HepG2 (cell line): Measurements from ENCODE around the gene FAM200B. TPM values are rescaled to one million over a fixed set of nuclear protein-coding genes. Genes with fewer than 3 reads are reported as not detected.

Source experiments
- CBX5 ChIP-seq: sonication (generic); formaldehyde crosslinking; IDR thresholded peaks from 2 replicates; pipeline ENCODE4 v1.4.0; 2020; ENCODE audit warnings: missing genetic modification reagents, borderline replicate concordance
- CEBPB ChIP-seq: IDR thresholded peaks from 2 replicates; pipeline ENCODE4 v1.6.1; 2011; ENCODE audit warnings: low read depth, low read length, improper control_type of control experiment, borderline replicate concordance
- FOXA3 ChIP-seq: IDR thresholded peaks from 2 replicates; pipeline ENCODE4 v1.6.1; 2016; ENCODE audit warnings: missing genetic modification reagents, missing compliant biosample characterization
- FUBP1 ChIP-seq: sonication (generic); formaldehyde crosslinking; IDR thresholded peaks from 2 replicates; pipeline ENCODE4 v1.5.1; 2020; ENCODE audit warnings: missing genetic modification reagents, mild to moderate bottlenecking, borderline replicate concordance
- GLMP ChIP-seq: sonication (generic); formaldehyde crosslinking; IDR thresholded peaks from 2 replicates; pipeline ENCODE4 v1.9.0; 2021; ENCODE audit warnings: missing genetic modification reagents, mild to moderate bottlenecking, borderline replicate concordance
- GZF1 ChIP-seq: sonication (generic); formaldehyde crosslinking; IDR thresholded peaks from 2 replicates; pipeline ENCODE4 v1.5.1; 2020; ENCODE audit warnings: mild to moderate bottlenecking, missing genetic modification reagents
- HOXD1 ChIP-seq: sonication (generic); formaldehyde crosslinking; IDR thresholded peaks from 2 replicates; pipeline ENCODE4 v1.5.0; 2020; ENCODE audit warnings: missing genetic modification reagents
- MNT ChIP-seq: fragments of 450-650 bp; IDR thresholded peaks from 2 replicates; pipeline ENCODE4 v1.6.1; 2016
- NFYC ChIP-seq: IDR thresholded peaks from 2 replicates; pipeline ENCODE4 v1.6.1; 2016; ENCODE audit warnings: missing genetic modification reagents, missing compliant biosample characterization
- NR2F6 ChIP-seq, 2 experiments: IDR thresholded peaks; 2 replicates each; pipeline ENCODE4 v1.6.1; 2016; ENCODE audit warnings: antibody characterized with exemption in 1 of 2, mild to moderate bottlenecking in 1 of 2
- POGZ ChIP-seq: sonication (generic); formaldehyde crosslinking; IDR thresholded peaks from 2 replicates; pipeline ENCODE4 v1.4.0; 2020; ENCODE audit warnings: mild to moderate bottlenecking, missing genetic modification reagents
- PPARG ChIP-seq: conservative IDR thresholded peaks from 2 replicates; pipeline ENCODE4 v1.6.1; 2016; ENCODE audit warnings: missing biosample characterization, missing genetic modification reagents
- RFX3 ChIP-seq: IDR thresholded peaks from 2 replicates; pipeline ENCODE4 v1.6.1; 2016; ENCODE audit warnings: missing biosample characterization, missing genetic modification reagents
- SNAPC2 ChIP-seq: sonication (generic); formaldehyde crosslinking; IDR thresholded peaks from 2 replicates; pipeline ENCODE4 v1.8.1; 2022; ENCODE audit warnings: mild to moderate bottlenecking, missing genetic modification reagents
- SP5 ChIP-seq: IDR thresholded peaks from 2 replicates; pipeline ENCODE4 v1.6.1; 2016; ENCODE audit warnings: low read depth, borderline replicate concordance
- TARDBP ChIP-seq: sonication (generic); formaldehyde crosslinking; IDR thresholded peaks from 2 replicates; pipeline ENCODE4 v1.8.0; 2022; ENCODE audit warnings: mild to moderate bottlenecking, missing genetic modification reagents
- ZBTB21 ChIP-seq: sonication (generic); formaldehyde crosslinking; IDR thresholded peaks from 2 replicates; pipeline ENCODE4 v1.4.0; 2020; ENCODE audit warnings: missing genetic modification reagents
- ZNF432 ChIP-seq: sonication (generic); formaldehyde crosslinking; IDR thresholded peaks from 2 replicates; pipeline ENCODE4 v1.5.0; 2020; ENCODE audit warnings: missing genetic modification reagents, mild to moderate bottlenecking, borderline replicate concordance
- ZNF710 ChIP-seq: sonication (generic); formaldehyde crosslinking; IDR thresholded peaks from 2 replicates; pipeline ENCODE4 v1.5.0; 2020; ENCODE audit warnings: mild to moderate bottlenecking, missing genetic modification reagents, borderline replicate concordance
- ZNF747 ChIP-seq: sonication (generic); formaldehyde crosslinking; IDR thresholded peaks from 2 replicates; pipeline ENCODE4 v1.8.1; 2023; ENCODE audit warnings: missing genetic modification reagents, mild to moderate bottlenecking, borderline replicate concordance
- ZNF75D ChIP-seq: sonication (generic); formaldehyde crosslinking; IDR thresholded peaks from 2 replicates; pipeline ENCODE4 v1.8.1; 2023; ENCODE audit warnings: missing genetic modification reagents, mild to moderate bottlenecking, borderline replicate concordance
- ZNF773 ChIP-seq: sonication (generic); formaldehyde crosslinking; IDR thresholded peaks from 2 replicates; pipeline ENCODE4 v1.4.0; 2020; ENCODE audit warnings: missing genetic modification reagents, borderline replicate concordance
- ZSCAN29 ChIP-seq: sonication (generic); formaldehyde crosslinking; conservative IDR thresholded peaks from 2 replicates; pipeline ENCODE4 v1.4.0; 2020; ENCODE audit warnings: mild to moderate bottlenecking, missing genetic modification reagents
- polyA plus RNA-seq, 8 experiments: library from polyadenylated mRNA; depleted of rRNA in 3 of 8; stranded (reverse) in 7 of 8; unstranded in 1 of 8; fragments of >200 nt; fragmentation: Illumina TruSeq in 4 of 8; extraction: Trizol in 4 of 8; gene quantifications; 2 replicates each; pipeline versions ENCODE4 v1.2.1 to v1.2.3, GENCODE V29; 2011 to 2016; ENCODE audit warnings: low read depth in 4 of 8, missing spikeins in 1 of 8, mixed read lengths in 1 of 8; ENCODE audit not compliant: insufficient read depth in 1 of 8
- total RNA-seq, 5 experiments: library from RNA; depleted of rRNA; stranded (reverse); fragments of >200 nt; fragmentation: Illumina TruSeq; extraction: Trizol; gene quantifications; 2 replicates each; pipeline ENCODE4 v1.2.3, GENCODE V29; 2016; ENCODE audit warnings: low read depth in 1 of 5

FAM200B gene
- total and polyA plus RNA-seq, 2 of the 13 experiments (the other 11 are each of a cell fraction or from before 2014, with no cell fraction given) = 25.6 to 41.8 TPM

GRCh38 chr4:15681372-15682241, at the start of gene FAM200B (continued):
- TF ChIP-seq TARDBP (CRISPR knock-in tag) (peak; percentile 76), ZNF747 (peak; percentile 69; the same call in 1 of the 2 replicates), CBX5 (CRISPR knock-in tag) (peak; percentile 38; the same call in 1 of the 2 replicates), CEBPB (no peak), PPARG (CRISPR knock-in tag) (peak; percentile 11; the same call in 1 of the 2 replicates), GZF1 (CRISPR knock-in tag) (0 out of 2 replicates have a peak, but pooled peaks have one; percentile 27), ZNF432 (CRISPR knock-in tag) (no peak), ZNF773 (no peak), MNT (no peak; the same call in none of the 2 replicates), SP5 (CRISPR knock-in tag) (peak; percentile 60), ZNF710 (CRISPR knock-in tag) (peak; percentile 87; the same call in 1 of the 2 replicates), FOXA3 (no peak), POGZ (CRISPR knock-in tag) (peak; percentile 99), FUBP1 (CRISPR knock-in tag) (no peak), NR2F6 (IDR thresholded peaks at IDR 0.05) (peak; percentile 33; the same call in 1 of the 2 replicates), NR2F6 (CRISPR knock-in tag; IDR thresholded peaks at IDR 0.05) (peak; percentile 19; the same call in 1 of the 2 replicates), SNAPC2 (CRISPR knock-in tag) (peak; percentile 77; the same call in 1 of the 2 replicates), RFX3 (CRISPR knock-in tag) (no peak), NFYC (CRISPR knock-in tag) (peak; percentile 38; the same call in 1 of the 2 replicates), ZNF75D (CRISPR knock-in tag) (no peak), ZBTB21 (CRISPR knock-in tag) (no peak), GLMP (CRISPR knock-in tag) (no peak), ZSCAN29 (CRISPR knock-in tag) (0 out of 2 replicates have a peak, but pooled peaks have one; percentile 36), HOXD1 (CRISPR knock-in tag) (peak; percentile 12; the same call in 1 of the 2 replicates)
